Fibroblast of villous mesenchyme (primary cell): ENCODE results near the gene EPHA3. TPM values are rescaled to one million over a fixed set of nuclear protein-coding genes. Genes with fewer than 3 reads are reported as not detected.

Source experiments
- DNase-seq: peaks from one replicate; pipeline ENCODE4 v3.0.0-alpha.2; 2010; ENCODE audit warnings: low read depth
- H3K4me3 ChIP-seq: 2 replicates; pipeline ENCODE4 v1.5.1; 2011; ENCODE audit warnings: low read depth, mild to moderate bottlenecking, low read length
- CTCF ChIP-seq: IDR thresholded peaks from 2 replicates; pipeline ENCODE4 v1.5.1; 2012; ENCODE audit warnings: low read depth, mild to moderate bottlenecking, low read length; ENCODE audit not compliant: insufficient read depth
- total RNA-seq: library from RNA; depleted of rRNA; stranded (reverse); fragments of >200 nt; gene quantifications from 2 replicates; pipeline ENCODE4 v1.2.3, GENCODE V29; 2012

EPHA3 gene
- total RNA-seq, 1 donor: under 0.01 TPM

GRCh38 chr3:89256395-89256794 lies 149.0 kb downstream of the EPHA3 start:
- no peak for DNase-seq
- no peak for TF ChIP-seq CTCF
- H3K4me3 ChIP-seq: no peak overlapping the region

GRCh38 chr3:89256882-89257281 lies 149.5 kb downstream of the EPHA3 start:
- no peak overlapping the region for H3K4me3 ChIP-seq
- no peak for TF ChIP-seq CTCF
- no peak for DNase-seq

- TF ChIP-seq CTCF: no peak
- no peak overlapping the region for H3K4me3 ChIP-seq
- no peak for DNase-seq
Measured at GRCh38 chr3:89260721-89261120, 153.3 kb downstream of the EPHA3 start.

- H3K4me3 ChIP-seq: no peak overlapping the region
- DNase-seq: no peak
- no peak for TF ChIP-seq CTCF
Measured at GRCh38 chr3:89261673-89262072, 154.3 kb downstream of the EPHA3 start.

- no peak overlapping the region for H3K4me3 ChIP-seq
- no peak for DNase-seq
- no peak for TF ChIP-seq CTCF
Measured at GRCh38 chr3:89262309-89262929, 155.0 kb downstream of the EPHA3 start.

GRCh38 chr3:89264037-89264560 lies 156.7 kb downstream of the EPHA3 start:
- no peak for DNase-seq
- H3K4me3 ChIP-seq: no peak overlapping the region
- no peak for TF ChIP-seq CTCF

GRCh38 chr3:89266074-89266473 lies 158.7 kb downstream of the EPHA3 start:
- DNase-seq: no peak
- no peak for TF ChIP-seq CTCF
- H3K4me3 ChIP-seq: no peak overlapping the region
